Fibroblast of lung (primary cell): ENCODE measurements around the gene GAS7.

Experiments
- CTCF ChIP-seq, 2 donors: IDR thresholded peaks in 1 of 2; conservative IDR thresholded peaks in 1 of 2; 1 replicate in 1 of 2; 2 replicates in 1 of 2; pipeline ENCODE4 v1.5.1; 2011 to 2012; ENCODE audit warnings: low read length in 2 of 2, control low read depth in 1 of 2, inconsistent platforms in 1 of 2, low read depth in 1 of 2, mild to moderate bottlenecking in 1 of 2
- EZH2 ChIP-seq: IDR thresholded peaks from 2 replicates; pipeline ENCODE4 v1.5.1; 2012; ENCODE audit warnings: low read length, control low read depth, mild to moderate bottlenecking; ENCODE audit errors: missing control alignments

- TF ChIP-seq CTCF (conservative IDR thresholded peaks at IDR 0.05 in 1 of 2, IDR thresholded peaks at IDR 0.05 in 1 of 2; ENCODE audit: low read depth in 1 of 2, low read length in 2 of 2), result no peak
- no peak for TF ChIP-seq EZH2
Observed at GRCh38 chr17:9908649-9909042, 289.8 kb downstream of the GAS7 start.
